Endothelial cell of umbilical vein (primary cell): ENCODE data around the gene IRF5.
"Not testable (repeated sequence)": the region's sequence is repeated elsewhere in the genome, so short reads cannot be mapped to it uniquely, and the experiment has no call there.

ENCODE experiments used
- EZH2 ChIP-seq: IDR thresholded peaks from 2 replicates; pipeline ENCODE4 v1.6.1; 2012; ENCODE audit warnings: borderline replicate concordance, low read depth, mild to moderate bottlenecking, moderate library complexity, low read length, inconsistent platforms; ENCODE audit not compliant: severe bottlenecking
- JUN ChIP-seq: IDR thresholded peaks from 2 replicates; pipeline ENCODE4 v1.6.1; 2011; ENCODE audit warnings: borderline replicate concordance, low read depth; ENCODE audit not compliant: insufficient read length, insufficient read depth
- MAX ChIP-seq: IDR thresholded peaks from 2 replicates; pipeline ENCODE4 v1.6.1; 2011; ENCODE audit not compliant: insufficient read depth, insufficient read length
- MYC ChIP-seq: IDR thresholded peaks from one replicate; pipeline ENCODE4 v1.6.1; 2011; ENCODE audit warnings: mild to moderate bottlenecking, low read depth, low read length
- POLR2A ChIP-seq: IDR thresholded peaks from 2 replicates; pipeline ENCODE4 v1.6.1; 2012; ENCODE audit warnings: low read depth, mild to moderate bottlenecking, control low read depth, low read length
- POLR2AphosphoS5 ChIP-seq: IDR thresholded peaks from 2 replicates; pipeline ENCODE4 v1.6.1; 2012; ENCODE audit warnings: low read depth, mild to moderate bottlenecking, control low read depth, low read length, moderate library complexity; ENCODE audit not compliant: insufficient read depth
- TF ChIP-seq, protein P1 (sequence below), 2 donors: IDR thresholded peaks; 1 replicate in 1 of 2; 2 replicates in 1 of 2; pipeline ENCODE4 v1.5.1; 2011; ENCODE audit warnings: low read length in 2 of 2, mild to moderate bottlenecking in 2 of 2, moderate library complexity in 2 of 2, control low read depth in 1 of 2, inconsistent platforms in 1 of 2, low read depth in 1 of 2; ENCODE audit not compliant: insufficient read depth in 1 of 2; ENCODE audit errors: extremely low read depth in 1 of 2

DNA sequence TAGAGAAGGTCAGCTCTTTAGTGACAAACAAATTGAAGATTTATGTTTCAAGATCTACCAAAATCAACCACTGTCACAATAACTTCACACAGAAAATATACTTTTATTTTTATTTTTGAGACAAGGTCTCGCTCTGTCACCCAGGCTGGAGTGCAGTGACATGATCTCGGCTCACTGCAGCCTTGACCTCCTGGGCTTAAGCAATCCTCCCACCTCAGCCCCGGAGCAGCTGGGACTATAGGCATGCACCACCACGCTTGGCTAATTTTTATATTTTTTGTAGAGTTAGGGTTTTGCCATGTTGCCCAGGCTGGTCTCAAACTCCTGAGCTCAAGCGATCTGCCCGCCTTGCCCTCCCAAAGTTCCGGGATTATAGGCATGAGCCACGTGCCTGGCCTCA, 56.8 kb downstream of the IRF5 start:
- TF ChIP-seq, protein P1, sequence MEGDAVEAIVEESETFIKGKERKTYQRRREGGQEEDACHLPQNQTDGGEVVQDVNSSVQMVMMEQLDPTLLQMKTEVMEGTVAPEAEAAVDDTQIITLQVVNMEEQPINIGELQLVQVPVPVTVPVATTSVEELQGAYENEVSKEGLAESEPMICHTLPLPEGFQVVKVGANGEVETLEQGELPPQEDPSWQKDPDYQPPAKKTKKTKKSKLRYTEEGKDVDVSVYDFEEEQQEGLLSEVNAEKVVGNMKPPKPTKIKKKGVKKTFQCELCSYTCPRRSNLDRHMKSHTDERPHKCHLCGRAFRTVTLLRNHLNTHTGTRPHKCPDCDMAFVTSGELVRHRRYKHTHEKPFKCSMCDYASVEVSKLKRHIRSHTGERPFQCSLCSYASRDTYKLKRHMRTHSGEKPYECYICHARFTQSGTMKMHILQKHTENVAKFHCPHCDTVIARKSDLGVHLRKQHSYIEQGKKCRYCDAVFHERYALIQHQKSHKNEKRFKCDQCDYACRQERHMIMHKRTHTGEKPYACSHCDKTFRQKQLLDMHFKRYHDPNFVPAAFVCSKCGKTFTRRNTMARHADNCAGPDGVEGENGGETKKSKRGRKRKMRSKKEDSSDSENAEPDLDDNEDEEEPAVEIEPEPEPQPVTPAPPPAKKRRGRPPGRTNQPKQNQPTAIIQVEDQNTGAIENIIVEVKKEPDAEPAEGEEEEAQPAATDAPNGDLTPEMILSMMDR (IDR thresholded peaks at IDR 0.05; ENCODE audit: extremely low read depth in 1 of 2, insufficient read depth in 1 of 2, low read depth in 1 of 2, low read length in 2 of 2) = not testable (repeated sequence)
- not testable (repeated sequence) for TF ChIP-seq POLR2AphosphoS5, POLR2A, EZH2, MAX, MYC, JUN
